Liver (tissue), 3 donors: ENCODE results near the gene NUP155.

ENCODE experiments used
- EGR1 ChIP-seq, 2 donors: IDR thresholded peaks; 2 replicates each; pipeline ENCODE4 v1.6.1; 2016 to 2018; ENCODE audit warnings: antibody characterized with exemption in 2 of 2, low read depth in 2 of 2
- GABPA ChIP-seq, 2 donors: IDR thresholded peaks in 1 of 2; conservative IDR thresholded peaks in 1 of 2; 2 replicates each; pipeline ENCODE4 v1.6.1; 2016; ENCODE audit warnings: antibody characterized with exemption in 2 of 2, mild to moderate bottlenecking in 1 of 2, moderate library complexity in 1 of 2
- HNF4G ChIP-seq: IDR thresholded peaks from 2 replicates; pipeline ENCODE4 v1.6.1; 2016; ENCODE audit warnings: antibody characterized with exemption
- NR2F2 ChIP-seq: IDR thresholded peaks from 2 replicates; pipeline ENCODE4 v1.6.1; 2016; ENCODE audit warnings: antibody characterized with exemption
- TAF1 ChIP-seq: conservative IDR thresholded peaks from 2 replicates; pipeline ENCODE4 v1.6.1; 2016; ENCODE audit warnings: antibody characterized with exemption, mild to moderate bottlenecking
- YY1 ChIP-seq: IDR thresholded peaks from 2 replicates; pipeline ENCODE4 v1.6.1; 2016; ENCODE audit warnings: antibody characterized with exemption, mild to moderate bottlenecking
- TF ChIP-seq, protein P1 (sequence below): IDR thresholded peaks from 2 replicates; pipeline ENCODE4 v1.6.1; 2016; ENCODE audit warnings: antibody characterized with exemption
- TF ChIP-seq, protein P2 (sequence below): IDR thresholded peaks from 2 replicates; pipeline ENCODE4 v1.6.1; 2016; ENCODE audit warnings: antibody characterized with exemption, mild to moderate bottlenecking
- TF ChIP-seq, protein P3 (sequence below): fragments of 150-350 bp; IDR thresholded peaks from 2 replicates; pipeline ENCODE4 v1.5.1; 2017; ENCODE audit warnings: improper control_type of control experiment, low read depth, low read length; ENCODE audit not compliant: missing input control
- TF ChIP-seq, protein P4 (sequence below): IDR thresholded peaks from 2 replicates; pipeline ENCODE4 v1.6.1; 2016; ENCODE audit warnings: antibody characterized with exemption
- donor health status: healthy.
- donor health status: healthy.

DNA sequence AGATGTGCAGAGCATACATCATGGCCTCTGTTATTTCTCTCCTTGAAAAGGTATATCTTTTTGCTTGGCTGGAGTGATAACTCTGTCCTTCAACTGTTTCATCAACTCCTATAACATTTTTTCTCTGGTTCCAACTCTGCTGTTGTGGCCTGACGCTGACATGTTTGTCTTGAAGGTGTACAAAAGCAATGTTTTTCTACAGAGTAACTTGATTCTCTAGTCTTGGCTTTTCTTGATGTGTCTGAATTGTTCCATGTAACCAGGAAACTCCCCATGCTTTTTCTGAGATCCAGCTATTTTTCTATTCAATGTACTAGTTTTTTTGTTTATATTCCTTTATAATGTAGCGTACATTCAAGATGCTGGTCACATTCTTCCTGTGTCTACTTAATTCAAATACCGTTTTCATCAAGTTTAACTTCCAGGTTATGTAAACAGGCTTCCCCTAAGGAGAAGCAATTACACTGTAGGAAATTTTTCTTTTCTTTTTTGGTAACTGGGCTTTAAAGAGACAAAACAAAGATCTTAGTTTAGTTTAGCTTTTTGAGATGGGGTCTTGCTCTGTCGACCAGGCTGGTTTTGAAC lies 115.0 kb downstream of the NUP155 start:
- TF ChIP-seq GABPA (IDR thresholded peaks at IDR 0.05 in 1 of 2, conservative IDR thresholded peaks at IDR 0.05 in 1 of 2) (no peak), YY1 (no peak), HNF4G (no peak), EGR1 (IDR thresholded peaks at IDR 0.05; ENCODE audit: low read depth in 2 of 2) (no peak), NR2F2 (no peak), TAF1 (no peak)
- TF ChIP-seq, protein P1, sequence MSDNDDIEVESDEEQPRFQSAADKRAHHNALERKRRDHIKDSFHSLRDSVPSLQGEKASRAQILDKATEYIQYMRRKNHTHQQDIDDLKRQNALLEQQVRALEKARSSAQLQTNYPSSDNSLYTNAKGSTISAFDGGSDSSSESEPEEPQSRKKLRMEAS = no peak
- TF ChIP-seq, protein P2, sequence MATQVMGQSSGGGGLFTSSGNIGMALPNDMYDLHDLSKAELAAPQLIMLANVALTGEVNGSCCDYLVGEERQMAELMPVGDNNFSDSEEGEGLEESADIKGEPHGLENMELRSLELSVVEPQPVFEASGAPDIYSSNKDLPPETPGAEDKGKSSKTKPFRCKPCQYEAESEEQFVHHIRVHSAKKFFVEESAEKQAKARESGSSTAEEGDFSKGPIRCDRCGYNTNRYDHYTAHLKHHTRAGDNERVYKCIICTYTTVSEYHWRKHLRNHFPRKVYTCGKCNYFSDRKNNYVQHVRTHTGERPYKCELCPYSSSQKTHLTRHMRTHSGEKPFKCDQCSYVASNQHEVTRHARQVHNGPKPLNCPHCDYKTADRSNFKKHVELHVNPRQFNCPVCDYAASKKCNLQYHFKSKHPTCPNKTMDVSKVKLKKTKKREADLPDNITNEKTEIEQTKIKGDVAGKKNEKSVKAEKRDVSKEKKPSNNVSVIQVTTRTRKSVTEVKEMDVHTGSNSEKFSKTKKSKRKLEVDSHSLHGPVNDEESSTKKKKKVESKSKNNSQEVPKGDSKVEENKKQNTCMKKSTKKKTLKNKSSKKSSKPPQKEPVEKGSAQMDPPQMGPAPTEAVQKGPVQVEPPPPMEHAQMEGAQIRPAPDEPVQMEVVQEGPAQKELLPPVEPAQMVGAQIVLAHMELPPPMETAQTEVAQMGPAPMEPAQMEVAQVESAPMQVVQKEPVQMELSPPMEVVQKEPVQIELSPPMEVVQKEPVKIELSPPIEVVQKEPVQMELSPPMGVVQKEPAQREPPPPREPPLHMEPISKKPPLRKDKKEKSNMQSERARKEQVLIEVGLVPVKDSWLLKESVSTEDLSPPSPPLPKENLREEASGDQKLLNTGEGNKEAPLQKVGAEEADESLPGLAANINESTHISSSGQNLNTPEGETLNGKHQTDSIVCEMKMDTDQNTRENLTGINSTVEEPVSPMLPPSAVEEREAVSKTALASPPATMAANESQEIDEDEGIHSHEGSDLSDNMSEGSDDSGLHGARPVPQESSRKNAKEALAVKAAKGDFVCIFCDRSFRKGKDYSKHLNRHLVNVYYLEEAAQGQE = no peak
- TF ChIP-seq, protein P3, sequence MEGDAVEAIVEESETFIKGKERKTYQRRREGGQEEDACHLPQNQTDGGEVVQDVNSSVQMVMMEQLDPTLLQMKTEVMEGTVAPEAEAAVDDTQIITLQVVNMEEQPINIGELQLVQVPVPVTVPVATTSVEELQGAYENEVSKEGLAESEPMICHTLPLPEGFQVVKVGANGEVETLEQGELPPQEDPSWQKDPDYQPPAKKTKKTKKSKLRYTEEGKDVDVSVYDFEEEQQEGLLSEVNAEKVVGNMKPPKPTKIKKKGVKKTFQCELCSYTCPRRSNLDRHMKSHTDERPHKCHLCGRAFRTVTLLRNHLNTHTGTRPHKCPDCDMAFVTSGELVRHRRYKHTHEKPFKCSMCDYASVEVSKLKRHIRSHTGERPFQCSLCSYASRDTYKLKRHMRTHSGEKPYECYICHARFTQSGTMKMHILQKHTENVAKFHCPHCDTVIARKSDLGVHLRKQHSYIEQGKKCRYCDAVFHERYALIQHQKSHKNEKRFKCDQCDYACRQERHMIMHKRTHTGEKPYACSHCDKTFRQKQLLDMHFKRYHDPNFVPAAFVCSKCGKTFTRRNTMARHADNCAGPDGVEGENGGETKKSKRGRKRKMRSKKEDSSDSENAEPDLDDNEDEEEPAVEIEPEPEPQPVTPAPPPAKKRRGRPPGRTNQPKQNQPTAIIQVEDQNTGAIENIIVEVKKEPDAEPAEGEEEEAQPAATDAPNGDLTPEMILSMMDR = no peak
- TF ChIP-seq, protein P4, sequence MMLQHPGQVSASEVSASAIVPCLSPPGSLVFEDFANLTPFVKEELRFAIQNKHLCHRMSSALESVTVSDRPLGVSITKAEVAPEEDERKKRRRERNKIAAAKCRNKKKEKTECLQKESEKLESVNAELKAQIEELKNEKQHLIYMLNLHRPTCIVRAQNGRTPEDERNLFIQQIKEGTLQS = no peak
